Muscle of leg (tissue), 11 donors: ENCODE measurements around the gene MTUS2. TPM values are rescaled to one million over a fixed set of nuclear protein-coding genes. Genes with fewer than 3 reads are reported as not detected.

Experiments used
- DNase-seq: peaks from one replicate; pipeline ENCODE4 v3.0.0; 2013
- H3K27ac ChIP-seq: one replicate; pipeline ENCODE4 v1.5.1; 2013; ENCODE audit warnings: mild to moderate bottlenecking, low read length, control low read depth
- H3K27me3 ChIP-seq: one replicate; pipeline ENCODE4 v1.6.1; 2013; ENCODE audit warnings: low read length; ENCODE audit not compliant: control insufficient read depth, insufficient read depth
- H3K36me3 ChIP-seq: one replicate; pipeline ENCODE4 v1.6.1; 2013; ENCODE audit warnings: low read length; ENCODE audit not compliant: control insufficient read depth, insufficient read depth
- H3K4me1 ChIP-seq: one replicate; pipeline ENCODE4 v1.6.1; 2013; ENCODE audit warnings: low read length; ENCODE audit not compliant: control insufficient read depth, insufficient read depth
- H3K4me3 ChIP-seq: one replicate; pipeline ENCODE4 v1.5.1; 2013; ENCODE audit warnings: low read length, control low read depth
- H3K9me3 ChIP-seq: replicated peaks from 2 replicates; pipeline ENCODE4 v1.6.1; 2013; ENCODE audit warnings: low read depth, low read length; ENCODE audit not compliant: control insufficient read depth
- WGBS: methylation state at CpG from one replicate; pipeline ENCODE4 v1.1.5; 2013; ENCODE audit warnings: missing lambda C conversion rate; ENCODE audit not compliant: insufficient coverage; 5-methylcytosine and 5-hydroxymethylcytosine counted together
- polyA plus RNA-seq, 8 donors: library from polyadenylated mRNA; unstranded; fragments of 120-200 nt; gene quantifications; one replicate each; pipeline versions ENCODE4 v1.2.1 to v1.2.3, GENCODE V29; 2013; ENCODE audit warnings: inconsistent platforms in 1 of 8, low replicate concordance in 1 of 8; ENCODE audit not compliant: insufficient read length in 8 of 8, insufficient read depth in 1 of 8
- total RNA-seq: library from RNA; stranded (reverse); fragments of 120-200 nt; gene quantifications from one replicate; pipeline ENCODE4 v1.2.4, GENCODE V29; 2013

MTUS2 gene
- total and polyA plus RNA-seq, 9 donors = 11.3 to 29.5 (median 21.7) TPM

DNA sequence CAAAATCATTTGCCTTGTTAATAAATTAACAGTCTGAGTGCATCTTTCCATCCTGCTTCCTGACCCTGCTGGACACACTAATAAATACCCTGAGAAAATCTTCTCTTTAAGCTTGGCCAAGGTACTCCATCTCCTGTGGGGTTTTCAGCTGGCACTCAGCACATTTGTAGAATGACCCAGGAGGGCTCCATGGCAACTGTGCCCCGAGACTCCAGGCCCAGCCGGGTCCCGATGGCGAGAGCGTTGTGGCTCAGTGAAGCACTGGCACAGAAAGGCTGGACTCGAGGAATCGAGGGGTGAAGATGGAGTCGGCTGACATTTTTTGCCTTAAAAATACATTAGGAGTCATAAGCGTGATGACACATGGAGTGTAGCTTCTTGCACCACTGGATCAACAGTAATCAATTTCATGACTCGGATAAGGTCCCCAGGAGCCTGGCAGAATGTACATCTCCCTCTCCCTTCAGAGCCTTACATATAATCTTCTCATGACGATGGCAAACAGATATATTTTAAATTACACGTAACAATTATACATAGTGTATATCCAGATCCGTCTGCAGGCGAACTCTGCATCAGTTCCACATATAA is 690.0 kb downstream of the MTUS2 start:
- DNase-seq = no peak
- 85% methylated on average over 11 of the region's 14 CpGs for WGBS
- no peak overlapping the region for H3K4me3 ChIP-seq
- H3K27me3 ChIP-seq = peaks cover 4% of the 10 kb centered on the region
- no peaks in the 10 kb centered on the region for H3K9me3 ChIP-seq
- no peak overlapping the region for H3K27ac ChIP-seq
- H3K36me3 ChIP-seq = peaks cover 8% of the 10 kb centered on the region
- peaks cover 83% of the 10 kb centered on the region for H3K4me1 ChIP-seq

DNA sequence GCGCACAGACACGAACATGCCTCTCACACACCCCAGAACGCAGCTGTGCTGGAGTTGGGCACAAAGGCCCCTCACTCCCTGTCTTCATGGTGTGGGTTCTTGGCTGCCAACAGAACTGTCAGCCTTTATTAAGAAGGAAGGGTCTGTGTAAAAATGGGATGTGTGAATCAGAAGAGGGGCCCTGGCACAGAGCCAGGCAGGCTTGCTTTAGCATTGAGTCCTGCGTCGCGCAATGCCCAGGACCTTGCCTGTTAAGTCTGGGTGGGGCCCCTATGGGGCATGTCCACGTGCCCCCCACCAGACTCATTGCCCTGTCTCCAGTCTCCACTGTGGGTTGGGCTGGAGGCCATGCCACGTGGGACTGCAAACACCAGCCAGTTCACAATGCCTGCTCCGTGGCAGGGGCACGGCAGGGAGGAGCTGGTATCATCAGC is 690.5 kb downstream of the MTUS2 start:
- Histone ChIP-seq H3K9me3 (no peaks in the 10 kb centered on the region), H3K4me3 (no peak overlapping the region), H3K27ac (no peak overlapping the region), H3K4me1 (peaks cover 82% of the 10 kb centered on the region), H3K27me3 (peaks cover 4% of the 10 kb centered on the region), H3K36me3 (peaks cover 13% of the 10 kb centered on the region)
- no peak for DNase-seq
- 75% methylated on average over 6 of the region's 10 CpGs for WGBS

DNA sequence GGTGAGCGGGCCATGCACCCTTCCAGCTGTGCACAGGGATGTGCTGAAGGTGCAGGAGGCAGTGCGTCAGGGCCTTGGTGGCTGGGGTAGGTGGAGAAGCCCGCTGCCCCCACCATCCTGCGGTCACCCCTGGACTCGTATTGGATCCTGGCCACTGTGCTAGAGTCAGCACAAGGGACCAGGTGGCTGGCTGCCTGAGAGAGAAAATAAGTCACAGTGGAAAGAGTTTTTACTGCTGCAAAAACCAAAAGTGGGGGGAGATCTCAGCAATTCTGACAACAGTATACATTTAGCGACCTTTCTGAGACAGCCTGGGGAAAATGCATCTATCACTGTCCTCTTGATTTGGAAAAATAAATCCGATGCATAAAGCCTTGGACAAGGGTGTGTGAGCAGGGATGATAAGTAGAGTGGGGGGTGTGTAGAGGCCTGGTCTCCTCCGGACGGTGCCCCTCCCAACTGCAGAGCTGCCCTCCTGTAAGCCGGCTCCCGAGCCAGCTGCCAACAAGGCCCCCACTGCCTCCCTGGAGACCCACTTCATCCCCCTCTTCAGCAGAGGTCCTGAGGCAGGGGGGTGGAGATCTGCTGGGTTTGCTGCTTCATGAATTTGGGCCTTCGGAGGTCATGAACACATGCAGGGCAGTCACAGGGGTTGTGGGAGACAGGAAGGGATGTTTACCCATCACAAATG is 691.1 kb downstream of the MTUS2 start:
- WGBS = 89% methylated on average over 4 of the region's 12 CpGs

DNA sequence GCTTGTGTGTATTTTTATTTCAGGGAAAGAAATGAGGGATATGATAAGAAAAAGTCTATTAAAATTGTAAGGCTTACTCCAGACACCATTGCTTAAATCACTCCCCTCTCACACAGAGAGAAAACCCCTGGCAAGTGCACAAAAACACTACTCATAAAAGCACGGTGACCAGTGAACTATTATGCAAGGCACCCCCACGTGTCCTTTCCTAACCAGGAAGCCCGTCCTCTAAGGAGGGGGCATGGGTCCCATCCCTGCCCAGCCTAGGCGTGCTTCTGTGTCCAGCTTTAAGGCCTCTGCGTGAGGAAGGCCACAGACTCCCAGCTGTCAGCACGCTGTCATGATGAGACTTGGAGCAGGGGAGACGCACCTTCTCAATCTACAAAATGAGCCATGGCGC is 691.8 kb downstream of the MTUS2 start:
- Histone ChIP-seq H3K27ac (no peak overlapping the region), H3K9me3 (no peaks in the 10 kb centered on the region), H3K4me3 (no peak overlapping the region), H3K27me3 (no peaks in the 10 kb centered on the region), H3K4me1 (peaks cover 69% of the 10 kb centered on the region), H3K36me3 (peaks cover 26% of the 10 kb centered on the region)
- DNase-seq = no peak
- 74% methylated on average over 6 of the region's 8 CpGs for WGBS

More for the DNA sequence above, 691.1 kb downstream of the MTUS2 start:
- no peaks in the 10 kb centered on the region for H3K9me3 ChIP-seq
- no peak for DNase-seq
- H3K36me3 ChIP-seq = peaks cover 19% of the 10 kb centered on the region
- H3K27ac ChIP-seq = no peak overlapping the region
- peaks cover 76% of the 10 kb centered on the region for H3K4me1 ChIP-seq
- H3K4me3 ChIP-seq = no peak overlapping the region
- H3K27me3 ChIP-seq = peaks cover 4% of the 10 kb centered on the region

DNA sequence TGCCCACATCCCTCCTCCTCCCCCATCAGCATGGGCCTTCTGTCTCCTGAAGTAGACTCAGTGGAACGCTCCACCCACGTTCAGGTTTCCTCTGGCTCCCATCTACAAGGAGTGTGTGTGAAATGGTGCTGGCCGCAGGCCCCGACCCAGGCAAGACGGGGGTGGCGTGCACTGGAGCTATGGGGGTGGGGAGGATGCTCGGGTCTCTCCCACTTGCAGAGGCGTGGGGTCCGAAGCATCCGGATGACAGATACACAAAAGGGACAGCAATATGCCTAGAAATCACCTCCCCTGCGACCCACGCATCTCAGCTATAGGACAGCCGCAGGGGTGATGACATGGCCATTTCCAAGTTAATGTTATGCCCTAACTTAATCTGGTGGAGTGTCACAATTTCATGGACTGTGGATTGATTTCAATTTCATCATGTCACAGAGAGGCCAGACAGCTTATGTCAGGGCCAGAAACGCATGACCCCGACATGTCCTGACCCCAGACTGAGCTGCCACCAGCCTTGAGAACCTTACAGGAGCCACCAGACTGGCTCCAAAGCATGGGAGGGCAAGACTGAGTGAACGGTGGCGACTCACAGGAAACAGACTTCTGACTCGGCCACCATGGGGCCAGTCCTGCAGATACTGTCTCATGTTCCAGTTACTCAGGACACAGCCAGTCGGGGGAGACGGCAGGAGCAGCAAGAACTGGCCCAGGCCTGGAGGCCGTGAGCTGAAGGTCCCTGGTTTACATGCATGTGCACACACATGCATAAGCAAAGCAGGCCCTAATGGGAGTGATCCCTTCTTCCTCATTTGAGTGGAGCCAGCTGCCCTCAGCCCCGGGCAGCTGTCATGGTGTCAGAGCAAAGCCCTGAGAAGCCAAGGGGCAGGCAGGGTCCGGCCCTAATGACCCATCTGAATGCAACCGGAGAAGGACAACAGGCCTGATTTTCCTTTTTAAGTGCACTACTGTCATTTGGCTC is 693.2 kb downstream of the MTUS2 start:
- Histone ChIP-seq H3K4me1 (peaks cover 56% of the 10 kb centered on the region), H3K4me3 (no peak overlapping the region), H3K9me3 (no peaks in the 10 kb centered on the region), H3K36me3 (peaks cover 38% of the 10 kb centered on the region), H3K27me3 (no peaks in the 10 kb centered on the region), H3K27ac (no peak overlapping the region)
- WGBS = 90% methylated on average over 12 of the region's 24 CpGs
- DNase-seq = no peak

DNA sequence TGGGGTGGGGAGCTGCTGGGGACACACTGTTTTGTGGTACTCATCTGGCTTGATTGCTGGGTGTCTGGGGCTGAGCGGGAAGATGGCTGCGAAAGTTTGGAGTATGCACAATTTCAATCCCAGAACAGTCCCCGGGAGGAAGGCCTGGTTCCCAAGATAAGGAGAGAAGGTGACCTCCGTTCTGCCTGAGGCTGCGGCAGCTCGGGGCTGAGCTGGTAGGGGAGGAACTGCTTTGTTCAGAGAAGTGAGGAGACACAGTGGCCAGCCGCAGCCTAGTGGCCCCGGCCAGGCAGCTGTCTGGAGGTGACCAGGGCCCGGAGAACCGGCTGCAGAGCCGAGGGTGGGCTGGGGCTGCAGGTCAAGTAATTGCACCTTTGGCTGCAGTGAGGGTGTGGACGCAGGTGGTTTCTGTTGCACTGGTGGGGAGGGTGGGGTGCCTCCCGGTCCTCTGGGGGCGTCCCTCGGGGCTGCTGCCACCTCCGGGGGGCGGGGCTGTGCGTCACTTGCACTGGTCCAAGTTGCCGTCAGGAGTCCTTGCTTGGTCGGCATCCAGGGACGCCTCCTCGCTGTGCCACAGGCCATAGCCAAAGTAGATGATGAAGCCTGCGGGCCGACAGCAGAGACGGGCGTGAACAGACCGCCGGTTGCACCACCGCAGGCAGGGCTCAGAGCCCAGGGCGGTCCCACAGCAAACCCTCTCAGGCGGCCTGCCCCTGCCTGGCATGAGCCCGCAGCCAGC is 694.0 kb downstream of the MTUS2 start:
- Histone ChIP-seq H3K27ac (no peak overlapping the region), H3K4me1 (peaks cover 47% of the 10 kb centered on the region), H3K36me3 (peaks cover 45% of the 10 kb centered on the region), H3K9me3 (no peaks in the 10 kb centered on the region), H3K27me3 (no peaks in the 10 kb centered on the region), H3K4me3 (no peak overlapping the region)
- 88% methylated on average over 31 of the region's 32 CpGs for WGBS
- DNase-seq = no peak

DNA sequence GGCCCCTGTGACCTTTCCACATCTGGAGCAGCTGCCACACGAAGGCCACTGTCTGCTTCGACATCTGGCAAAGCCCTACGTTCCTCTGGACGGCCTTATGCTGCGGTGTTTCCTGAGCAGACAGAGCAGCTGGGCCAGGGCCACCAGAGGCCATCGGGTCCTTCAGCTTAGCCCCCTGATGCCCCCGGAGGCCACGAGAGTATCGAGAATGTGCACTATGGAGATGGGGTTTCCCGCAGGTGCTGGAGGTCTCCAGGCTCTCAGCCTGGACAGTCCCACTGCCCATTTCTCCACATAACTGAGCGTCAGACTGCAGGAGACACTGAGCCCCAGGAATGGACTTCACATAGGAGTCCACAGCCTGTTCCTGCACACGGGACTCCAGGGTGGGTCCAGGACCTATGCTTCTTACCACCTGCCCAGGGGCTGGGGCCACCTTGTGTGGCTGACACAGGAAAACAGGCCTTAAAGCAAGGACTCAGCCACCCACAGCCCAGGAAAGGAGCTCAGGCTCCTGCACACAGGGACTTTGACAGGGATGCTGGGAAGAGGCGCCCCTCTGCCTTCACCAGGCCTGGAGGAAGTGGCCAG is 694.7 kb downstream of the MTUS2 start:
- Histone ChIP-seq H3K9me3 (no peaks in the 10 kb centered on the region), H3K27ac (no peak overlapping the region), H3K27me3 (no peaks in the 10 kb centered on the region), H3K36me3 (peaks cover 50% of the 10 kb centered on the region), H3K4me3 (no peak overlapping the region), H3K4me1 (peaks cover 45% of the 10 kb centered on the region)
- no peak for DNase-seq
- 49% methylated on average over 9 of the region's 13 CpGs for WGBS

DNA sequence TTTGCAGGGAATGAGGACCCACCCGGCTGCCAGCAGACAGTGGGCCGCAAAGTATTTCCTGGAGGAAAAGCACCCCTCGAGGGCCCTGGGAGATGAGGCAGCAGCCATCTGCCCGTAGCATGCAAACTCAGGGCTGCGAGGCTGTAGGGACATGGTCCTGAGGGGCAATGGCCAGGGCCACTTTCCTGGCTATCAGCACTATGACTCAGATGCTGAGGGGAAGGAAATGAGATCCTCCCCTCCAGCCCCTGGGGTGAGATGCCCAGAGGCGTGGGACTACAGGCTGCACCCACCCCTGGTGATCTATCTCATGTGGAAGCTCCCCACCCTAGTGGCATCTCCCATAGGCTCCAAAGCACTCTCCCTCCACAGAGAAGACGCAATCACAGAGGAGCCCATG is 695.2 kb downstream of the MTUS2 start:
- WGBS = 85% methylated on average over 6 of the region's 7 CpGs
- H3K36me3 ChIP-seq = peaks cover 50% of the 10 kb centered on the region

DNA sequence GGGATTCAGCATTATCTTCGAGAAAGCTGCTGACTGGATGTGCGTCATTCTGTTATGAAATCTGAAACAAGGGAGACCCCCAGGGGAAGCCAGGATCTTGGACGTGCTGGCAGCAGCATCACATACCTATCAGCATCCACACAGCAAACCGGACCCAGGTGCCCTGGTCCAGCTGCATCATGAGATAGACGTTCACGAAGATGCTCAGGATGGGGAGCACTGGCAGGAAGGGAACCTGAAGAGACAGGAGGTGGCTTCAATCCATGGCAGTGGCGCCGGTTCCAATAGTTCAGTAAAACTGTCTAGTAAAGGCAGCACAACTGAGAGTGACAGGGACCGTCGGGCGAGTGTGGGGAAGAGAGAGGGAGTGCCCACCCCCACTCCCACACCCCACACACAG is 695.9 kb downstream of the MTUS2 start:
- WGBS = 83% methylated on average over 5 of the region's 11 CpGs
- Histone ChIP-seq H3K36me3 (peaks cover 50% of the 10 kb centered on the region), H3K9me3 (no peaks in the 10 kb centered on the region)

More for the DNA sequence above, 695.2 kb downstream of the MTUS2 start:
- DNase-seq = no peak
- Histone ChIP-seq H3K27me3 (no peaks in the 10 kb centered on the region), H3K4me1 (peaks cover 42% of the 10 kb centered on the region), H3K27ac (no peak overlapping the region), H3K4me3 (no peak overlapping the region), H3K9me3 (no peaks in the 10 kb centered on the region)

More for the DNA sequence above, 695.9 kb downstream of the MTUS2 start:
- no peak for DNase-seq
- Histone ChIP-seq H3K27ac (no peak overlapping the region), H3K4me1 (peaks cover 36% of the 10 kb centered on the region), H3K4me3 (no peak overlapping the region), H3K27me3 (no peaks in the 10 kb centered on the region)
